ENCODE data around the gene RGS3.
"Not testable (repeated sequence)": the region's sequence is repeated elsewhere in the genome, so short reads cannot be mapped to it uniquely, and the experiment has no call there.

The RGS3 gene

DNA sequence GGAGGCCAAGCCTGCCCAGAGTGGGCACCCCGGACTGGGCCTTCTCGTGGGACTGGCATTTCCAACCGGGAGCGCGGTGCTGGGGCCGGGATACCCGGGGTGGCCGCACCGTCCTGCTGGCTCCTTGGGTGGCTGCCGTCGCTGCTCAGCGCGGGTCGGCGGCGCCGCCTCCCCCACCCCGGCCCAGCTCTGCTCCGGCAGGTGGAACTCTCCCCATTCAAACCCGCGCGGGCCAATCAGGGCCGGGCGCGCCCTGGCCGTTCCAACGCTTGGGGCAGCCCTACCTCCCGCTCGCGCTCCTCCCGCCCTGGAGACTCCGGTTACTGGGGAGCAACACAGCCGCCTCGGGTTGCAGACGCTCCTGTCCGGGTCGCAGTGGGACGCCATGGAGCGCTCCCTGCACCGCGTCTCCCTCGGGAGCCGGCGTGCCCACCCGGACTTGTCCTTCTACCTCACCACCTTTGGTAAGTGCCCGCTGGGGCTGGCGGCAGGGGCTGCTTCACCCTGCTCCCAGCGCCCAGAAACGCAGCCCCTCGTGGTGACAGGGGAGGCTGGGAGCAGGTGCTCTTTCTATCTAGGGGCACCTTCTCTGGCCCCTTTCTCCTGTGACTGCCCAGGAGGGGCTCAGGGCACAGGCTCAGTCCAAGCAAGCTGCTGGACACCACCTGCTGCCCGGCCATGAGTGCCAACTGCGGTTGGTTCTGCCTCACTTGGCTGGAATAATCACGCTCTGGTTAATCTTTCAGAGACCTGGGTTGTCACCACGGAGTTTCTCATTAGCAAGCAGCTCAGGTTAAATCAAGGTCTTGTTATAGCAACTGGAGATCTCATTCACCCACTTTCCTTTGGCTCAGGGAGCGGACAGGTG lies at the start of gene RGS3:
TSS of gene RGS3 (plus strand) at position 310 of the 868 bp plus-strand sequence. CDS start at position 386, 76 bp downstream.
- no peak for DNase-seq (ENCODE audit: low spot score)

DNA sequence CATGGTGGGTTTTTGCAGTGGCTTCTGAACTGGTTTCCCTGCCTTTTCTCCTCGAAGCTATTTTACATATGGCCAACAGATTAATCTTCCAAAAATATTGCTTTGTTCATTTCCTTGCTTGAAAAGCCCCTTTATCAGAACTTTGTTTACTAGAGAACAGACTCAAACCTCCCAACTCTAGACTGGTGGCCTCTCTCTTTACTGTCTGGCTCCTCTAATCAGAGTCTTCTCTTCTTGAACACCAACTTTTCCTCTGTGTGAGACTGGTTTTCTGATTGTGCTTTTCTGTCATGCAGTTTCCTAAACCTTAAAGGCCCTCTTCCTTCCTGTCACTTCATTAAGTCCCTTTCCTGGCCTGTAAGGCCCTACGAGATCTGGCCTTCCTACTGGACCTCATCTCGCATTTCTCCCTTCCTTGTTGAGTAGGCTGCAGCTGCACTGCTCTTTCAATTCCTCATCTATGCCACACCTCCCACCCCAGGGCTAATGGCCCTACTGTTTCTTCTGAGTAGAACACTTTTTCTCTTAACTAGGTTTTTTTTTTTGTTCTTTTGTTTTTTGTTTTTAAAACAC lies 47.3 kb upstream of the RGS3 start:
- no peak for DNase-seq (ENCODE audit: low spot score)

DNA sequence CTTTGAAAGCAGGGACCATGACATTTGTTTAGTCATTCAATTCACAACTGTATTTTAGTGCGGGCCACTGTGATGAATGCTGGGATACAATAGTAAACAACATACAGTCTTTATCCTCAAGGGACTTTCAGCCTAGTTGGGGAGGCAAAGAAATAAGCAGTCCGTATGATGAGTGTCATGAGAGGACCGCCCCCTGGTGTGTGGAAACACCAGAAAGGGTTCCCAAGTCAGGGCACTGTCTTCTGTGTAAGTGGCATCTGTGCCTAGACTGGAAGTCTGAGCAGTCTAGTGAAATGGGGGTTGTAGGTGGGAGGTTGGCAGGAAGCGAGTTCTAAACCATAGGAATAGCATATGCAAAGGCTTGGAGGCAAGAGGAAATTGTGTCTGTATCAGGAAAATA lies 46.2 kb upstream of the RGS3 start:
- peak; percentile 56 for DNase-seq (ENCODE audit: low spot score)

DNA sequence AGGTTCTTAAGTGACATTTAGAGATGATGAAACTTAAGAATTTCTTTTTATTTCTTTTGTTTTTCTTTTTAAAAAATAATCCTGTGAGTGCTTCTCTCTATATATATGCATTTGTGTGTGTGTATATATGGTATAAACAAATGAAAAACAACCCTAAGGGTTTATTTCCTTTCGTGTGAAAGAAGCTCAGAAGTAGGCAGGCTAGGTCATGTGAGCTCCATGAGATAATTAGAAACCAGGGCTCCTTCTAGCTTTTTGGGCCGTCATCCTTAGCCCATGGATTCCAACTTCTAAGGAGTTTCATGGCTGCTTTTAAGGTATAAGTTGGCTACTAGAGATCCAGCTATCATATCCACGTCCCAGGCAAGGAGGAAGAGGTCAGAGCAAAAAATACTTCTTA lies 41.8 kb upstream of the RGS3 start:
- no peak for DNase-seq (ENCODE audit: low spot score)

DNA sequence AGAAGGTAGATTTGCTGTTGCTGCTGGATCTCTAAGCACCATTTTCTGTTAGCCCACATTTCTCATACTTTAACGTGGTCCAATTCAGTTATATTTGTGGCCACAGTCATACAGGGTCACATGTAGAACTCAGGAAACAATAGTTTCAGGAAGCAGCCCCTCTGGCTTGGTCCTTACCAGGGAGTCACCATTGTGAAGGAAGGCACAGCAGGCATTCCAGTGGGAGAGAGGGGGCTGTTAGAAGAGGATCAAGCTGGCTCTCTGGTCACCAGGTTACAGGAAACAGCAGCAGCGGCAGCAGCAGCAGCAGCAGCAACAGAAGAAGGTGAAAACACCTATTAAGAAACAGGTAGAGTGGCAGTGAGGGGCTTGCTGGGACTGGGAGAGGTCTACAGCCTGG lies 38.5 kb upstream of the RGS3 start:
- no peak for DNase-seq (ENCODE audit: low spot score)

DNA sequence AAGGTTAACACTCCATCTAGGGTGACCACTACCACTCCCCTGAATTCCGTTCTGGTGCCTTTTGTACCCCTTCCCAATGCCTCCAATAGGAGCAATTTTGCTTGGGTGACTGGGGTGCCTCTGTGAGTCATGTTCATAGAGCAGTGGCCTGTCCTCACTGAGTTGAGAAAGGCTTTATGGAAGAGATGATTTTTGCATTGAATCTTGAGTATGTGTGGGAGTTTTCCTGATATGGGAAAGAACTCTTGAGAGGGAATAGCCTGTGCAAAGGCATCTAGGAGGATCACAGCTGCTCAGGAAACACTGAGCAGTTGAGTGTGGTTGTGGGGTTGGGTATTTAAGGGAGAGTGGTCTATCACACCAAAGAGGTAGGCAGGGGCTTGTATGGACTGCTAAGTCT lies 36.8 kb upstream of the RGS3 start:
- no peak for DNase-seq (ENCODE audit: low spot score)

DNA sequence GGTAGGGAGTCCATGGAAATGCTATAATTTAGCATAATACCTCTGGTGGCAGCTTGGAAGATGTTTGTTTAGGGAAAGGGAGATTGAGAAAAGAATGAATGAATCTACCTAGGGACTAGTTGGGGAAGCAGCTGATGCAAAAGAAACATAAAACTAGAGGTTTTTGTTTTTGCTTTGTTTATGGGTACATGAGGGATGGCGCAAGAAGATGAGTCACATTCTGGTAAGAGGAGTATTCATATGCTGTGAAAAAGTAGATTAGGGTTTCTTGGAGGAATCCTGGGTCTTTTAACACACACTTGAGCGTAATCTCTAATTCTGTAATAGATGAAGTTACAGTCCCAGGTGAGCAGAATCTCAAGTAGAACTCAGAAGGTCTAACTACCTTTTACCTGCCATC lies 35.9 kb upstream of the RGS3 start:
- DNase-seq (ENCODE audit: low spot score) = no peak

DNA sequence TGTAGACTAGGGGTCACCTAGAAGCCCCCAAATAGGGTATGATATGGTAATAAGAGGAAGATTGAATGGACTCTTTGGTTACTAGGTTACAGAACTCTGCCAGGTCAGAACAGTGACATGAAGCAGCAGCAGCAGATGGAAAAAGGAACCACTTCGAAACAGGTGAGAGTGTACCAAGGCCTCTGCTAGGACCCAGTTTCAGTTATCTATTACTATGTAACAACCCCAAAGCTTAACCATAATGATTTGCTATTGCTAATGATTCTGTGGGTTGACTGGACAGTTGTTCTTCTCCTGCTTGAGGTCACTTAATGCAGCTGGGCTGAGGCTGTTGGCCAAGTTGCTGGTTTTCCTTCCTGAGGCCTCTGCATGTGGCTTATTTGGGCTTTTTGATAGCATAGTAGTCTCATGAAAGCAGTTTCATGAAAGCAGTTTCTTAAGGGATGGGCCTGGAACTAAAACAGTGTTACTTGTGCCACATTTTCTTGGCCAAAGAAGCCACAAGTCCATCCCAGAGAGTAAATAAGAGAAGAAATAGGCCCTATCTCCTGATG lies 35.4 kb upstream of the RGS3 start:
- DNase-seq (ENCODE audit: low spot score) = no peak

DNA sequence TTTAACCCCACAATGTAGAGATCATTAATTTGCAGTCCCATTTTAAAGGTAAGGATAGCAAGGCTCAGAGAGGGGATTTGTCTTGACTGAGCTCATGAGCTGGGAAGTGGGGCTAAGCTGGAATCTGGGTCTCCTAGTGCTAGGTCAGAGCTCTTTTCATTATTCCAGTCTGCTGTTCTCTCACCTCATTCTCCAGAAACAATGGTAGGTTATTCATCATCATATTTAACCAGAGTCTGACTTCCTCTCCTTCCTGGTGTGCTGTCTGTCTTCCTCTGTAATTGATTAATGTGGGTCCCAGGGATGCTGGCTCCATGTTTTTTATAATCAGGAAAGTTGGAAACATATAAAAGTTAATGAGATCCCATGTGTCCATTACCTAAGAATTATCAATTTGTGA lies 32.3 kb upstream of the RGS3 start:
- no peak for DNase-seq (ENCODE audit: low spot score)

DNA sequence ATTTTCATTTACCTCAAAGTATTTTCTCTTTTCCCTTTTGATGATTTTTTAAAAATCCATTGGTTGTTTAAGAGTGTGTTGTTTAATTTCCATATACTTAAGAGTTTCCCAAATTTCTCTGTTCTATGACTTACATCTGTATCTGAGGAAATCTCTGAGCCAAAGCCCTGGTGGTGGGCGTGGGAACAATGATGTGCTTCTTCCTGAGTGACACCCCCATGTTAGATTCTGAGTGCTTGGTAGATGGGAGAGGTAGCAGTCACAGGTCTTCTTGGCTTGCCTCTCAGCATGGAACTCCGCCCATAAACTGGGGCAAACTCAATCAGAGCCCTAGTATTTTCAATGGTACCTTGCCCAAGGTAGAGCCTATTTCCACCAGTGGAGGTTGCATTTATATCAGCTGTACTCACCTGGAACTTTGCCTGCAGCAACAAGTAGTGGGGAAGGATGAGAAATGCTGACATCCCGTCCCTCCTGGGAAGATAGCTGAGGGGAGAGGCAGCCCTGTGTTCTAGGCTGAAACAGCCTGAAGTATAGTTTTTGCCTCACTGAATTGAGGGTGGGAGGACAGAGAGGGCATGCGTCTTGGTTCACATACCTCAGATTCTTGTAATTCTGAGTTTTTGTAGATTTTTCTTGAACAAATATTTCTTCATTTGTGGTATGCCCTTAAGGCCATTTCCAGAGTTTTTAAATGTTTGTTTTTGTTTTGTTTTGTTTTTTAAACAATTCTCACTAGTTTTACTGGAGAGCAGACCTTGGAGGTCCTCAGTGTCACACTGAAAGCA lies 26.6 kb upstream of the RGS3 start:
- no peak for DNase-seq (ENCODE audit: low spot score)

DNA sequence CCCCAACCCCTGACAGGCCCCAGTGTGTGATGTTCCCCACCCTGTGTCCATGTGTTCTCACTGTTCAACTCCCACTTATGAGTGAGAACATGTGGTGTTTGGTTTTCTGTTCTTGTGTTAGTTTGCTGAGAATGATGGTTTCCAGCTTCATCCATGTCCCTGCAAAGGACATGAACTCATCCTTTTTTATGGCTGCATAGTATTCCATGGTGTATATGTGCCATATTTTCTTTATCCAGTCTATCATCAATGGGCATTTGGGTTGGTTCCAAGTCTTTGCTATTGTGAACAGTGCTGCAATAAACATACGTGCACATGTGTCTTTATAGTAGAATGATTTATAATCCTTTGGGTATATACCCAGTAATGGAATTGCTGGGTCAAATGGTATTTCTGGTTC lies 25.8 kb upstream of the RGS3 start:
- not testable (repeated sequence) for DNase-seq (ENCODE audit: low spot score)

DNA sequence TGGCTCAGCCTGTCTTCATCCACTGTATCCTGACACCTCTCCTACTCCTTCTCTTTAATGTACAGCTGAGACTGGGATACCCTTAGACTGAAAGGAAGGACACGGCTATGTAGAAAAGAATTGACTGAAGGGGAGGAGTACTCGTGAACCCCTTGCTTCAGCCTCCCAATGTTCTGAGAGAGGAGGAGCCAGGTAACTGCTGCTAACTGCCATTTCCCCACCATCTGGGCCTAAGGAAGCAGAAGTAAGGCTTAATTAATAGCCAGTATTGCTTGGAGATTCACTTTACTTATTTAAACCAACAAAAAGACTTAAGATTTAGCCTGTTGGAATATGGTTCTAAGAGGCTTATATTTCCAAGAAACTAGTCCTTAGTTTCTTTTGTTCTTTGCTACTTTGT lies 18.8 kb upstream of the RGS3 start:
- no peak for DNase-seq (ENCODE audit: low spot score)

DNA sequence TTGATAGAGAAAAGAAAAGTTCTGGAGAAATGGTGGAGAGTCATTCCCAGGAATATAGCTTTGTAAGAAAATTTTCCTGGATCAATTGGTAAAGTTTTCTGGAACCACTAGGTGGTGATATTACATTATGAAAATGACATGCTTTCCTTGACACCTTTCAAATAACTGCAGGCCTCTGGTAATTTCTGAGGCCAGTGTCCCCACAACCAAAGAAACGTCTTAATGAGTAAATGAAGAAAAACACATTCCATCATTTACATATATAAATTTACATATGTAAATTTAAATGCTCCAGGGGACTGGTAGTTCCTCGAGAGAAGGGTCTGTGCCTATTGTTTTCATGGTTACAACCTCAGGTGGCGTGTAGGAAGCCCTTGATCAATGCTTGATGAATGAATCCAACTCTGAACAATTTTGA lies 17.2 kb upstream of the RGS3 start:
- DNase-seq (ENCODE audit: low spot score) = peak; percentile 79

DNA sequence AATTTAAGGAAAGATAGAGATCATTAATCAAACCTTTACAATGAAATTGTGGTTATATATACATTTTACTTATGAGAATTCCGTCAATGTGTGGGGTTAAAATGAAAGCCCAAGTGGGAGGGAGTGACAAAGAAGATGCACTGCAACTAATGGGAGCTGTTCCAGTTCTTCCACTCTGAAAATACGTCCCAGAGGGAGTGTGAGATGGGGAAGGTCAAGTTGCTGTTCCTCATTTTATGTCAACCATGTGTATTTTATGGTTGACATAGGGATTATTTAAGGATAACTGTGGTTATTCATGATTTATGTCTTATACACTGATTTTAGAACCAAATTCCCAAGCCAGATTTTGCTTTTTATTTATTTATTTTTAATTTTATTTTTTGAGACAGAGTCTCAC lies 14.2 kb upstream of the RGS3 start:
- DNase-seq (ENCODE audit: low spot score) = no peak

DNA sequence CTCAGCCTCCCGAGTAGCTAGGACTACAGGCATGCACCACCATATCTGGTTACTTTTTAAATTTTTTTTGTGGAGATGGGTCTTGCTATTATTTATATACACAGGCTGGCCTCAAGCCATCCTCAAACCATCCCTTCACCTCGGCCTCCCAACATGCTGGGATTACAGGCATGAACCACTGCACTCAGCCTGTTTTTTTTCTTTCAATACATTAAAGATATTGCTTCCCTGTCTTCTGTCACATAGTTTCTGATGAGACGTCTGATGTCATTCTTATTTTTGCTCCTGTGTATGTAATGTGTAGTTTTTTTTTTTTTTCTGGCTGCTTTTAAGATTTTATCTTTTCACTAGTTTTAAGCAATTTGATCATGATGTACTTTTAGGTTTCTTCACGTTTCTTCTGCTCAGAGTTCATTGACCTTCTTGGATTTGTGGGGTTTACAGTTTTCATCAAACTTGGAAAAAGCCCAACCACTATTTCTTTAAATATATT lies 11.4 kb upstream of the RGS3 start:
- DNase-seq (ENCODE audit: low spot score) = no peak

DNA sequence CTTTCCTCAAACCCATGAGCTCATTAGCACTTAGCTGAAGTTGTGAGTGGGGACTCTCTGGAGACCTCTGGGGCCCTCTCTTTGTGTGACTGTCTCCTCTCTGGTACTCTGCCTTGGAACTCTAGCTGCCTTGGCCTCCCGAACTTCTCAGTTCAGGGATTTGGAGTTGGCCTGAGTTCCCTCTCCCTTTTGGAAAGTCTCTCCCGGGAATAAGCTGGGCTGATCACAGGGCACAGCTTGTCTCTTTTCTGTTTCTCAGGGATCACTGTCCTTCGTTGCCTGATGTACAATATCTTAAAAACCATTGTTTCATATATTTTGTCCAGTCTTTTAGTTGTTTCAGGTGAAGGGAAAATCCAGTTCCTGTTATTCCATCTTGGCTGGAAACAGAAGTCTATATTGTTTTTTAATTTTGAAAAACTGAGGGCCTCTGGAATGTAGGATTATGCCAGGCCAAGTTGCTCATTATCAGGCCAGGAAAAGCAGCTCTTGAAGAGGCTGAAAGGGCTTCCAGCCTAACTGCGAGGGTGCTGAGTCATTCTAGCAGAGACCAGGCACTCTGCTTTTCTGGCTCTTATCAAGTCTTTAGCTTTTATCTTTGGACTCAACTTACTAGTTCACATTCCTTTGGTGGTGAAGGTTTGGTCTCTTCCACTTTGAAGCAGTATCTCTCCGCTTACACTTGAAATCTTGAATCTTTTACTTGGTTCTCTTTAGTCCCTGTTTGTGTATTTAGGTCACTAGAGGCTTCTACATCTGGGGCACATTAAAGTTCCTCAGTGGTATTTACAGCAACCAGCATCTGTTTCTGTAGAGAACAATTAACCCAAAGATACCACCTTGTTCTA lies 8.4 kb upstream of the RGS3 start:
- DNase-seq (ENCODE audit: low spot score) = peak; percentile 91

DNA sequence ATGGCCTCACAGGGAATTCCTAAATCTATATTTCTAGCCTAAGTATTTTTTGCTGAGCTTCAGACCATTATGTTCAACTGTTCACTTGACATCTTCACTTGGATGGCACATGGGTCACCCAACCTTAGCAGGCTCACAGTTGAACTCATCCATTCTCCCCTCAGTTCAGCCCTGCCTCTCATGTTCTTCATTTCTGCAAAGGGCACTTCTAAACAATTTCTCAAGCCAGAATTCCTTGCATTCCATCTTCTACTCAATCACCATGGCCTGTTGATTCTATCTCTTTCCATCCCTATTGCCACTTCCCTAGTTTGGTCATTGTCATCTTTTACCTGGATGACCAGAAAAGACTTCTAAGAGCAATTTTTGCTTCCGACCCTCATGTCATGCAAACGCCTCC lies 7.3 kb upstream of the RGS3 start:
- no peak for DNase-seq (ENCODE audit: low spot score)

DNA sequence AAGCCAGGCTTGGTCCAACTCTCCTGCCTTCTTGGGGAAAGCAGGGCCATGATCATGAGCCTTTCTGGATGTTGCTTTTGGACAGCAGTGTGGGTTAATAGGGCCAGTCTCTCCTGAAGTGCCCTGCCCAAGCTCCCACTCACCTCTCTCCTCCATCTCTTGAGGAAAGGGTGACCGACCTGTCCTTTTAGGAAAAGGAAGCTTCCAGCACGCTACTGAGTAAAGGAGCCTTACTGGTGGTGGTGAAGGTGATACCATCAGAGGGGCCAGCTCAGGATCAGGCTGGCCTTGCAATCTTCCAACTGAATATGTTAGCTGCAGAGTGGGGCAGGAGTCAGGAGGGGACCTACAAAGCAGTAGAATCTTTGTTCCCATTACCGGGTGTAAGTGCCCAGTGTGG lies 2.2 kb upstream of the RGS3 start:
- DNase-seq (ENCODE audit: low spot score) = no peak

DNA sequence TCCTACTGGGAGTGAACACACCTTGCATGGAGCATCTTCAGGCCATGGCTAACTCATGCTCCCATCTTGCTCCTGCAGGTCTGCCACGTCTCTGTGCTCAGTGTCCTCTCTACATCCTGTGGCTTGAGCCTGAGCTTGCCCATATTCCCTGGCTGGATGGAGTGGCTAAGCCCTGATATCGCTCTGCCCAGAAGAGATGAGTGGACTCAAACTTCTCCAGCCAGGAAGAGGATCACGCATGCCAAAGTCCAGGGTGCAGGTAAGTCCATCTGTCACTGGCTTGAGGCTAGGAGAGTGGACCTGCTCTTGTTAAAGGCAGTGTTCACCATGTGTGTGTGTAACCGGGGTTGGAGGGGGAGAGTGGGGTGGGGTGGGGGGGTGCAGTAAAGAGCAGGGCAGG lies 1.6 kb upstream of the RGS3 start:
- DNase-seq (ENCODE audit: low spot score) = no peak

DNA sequence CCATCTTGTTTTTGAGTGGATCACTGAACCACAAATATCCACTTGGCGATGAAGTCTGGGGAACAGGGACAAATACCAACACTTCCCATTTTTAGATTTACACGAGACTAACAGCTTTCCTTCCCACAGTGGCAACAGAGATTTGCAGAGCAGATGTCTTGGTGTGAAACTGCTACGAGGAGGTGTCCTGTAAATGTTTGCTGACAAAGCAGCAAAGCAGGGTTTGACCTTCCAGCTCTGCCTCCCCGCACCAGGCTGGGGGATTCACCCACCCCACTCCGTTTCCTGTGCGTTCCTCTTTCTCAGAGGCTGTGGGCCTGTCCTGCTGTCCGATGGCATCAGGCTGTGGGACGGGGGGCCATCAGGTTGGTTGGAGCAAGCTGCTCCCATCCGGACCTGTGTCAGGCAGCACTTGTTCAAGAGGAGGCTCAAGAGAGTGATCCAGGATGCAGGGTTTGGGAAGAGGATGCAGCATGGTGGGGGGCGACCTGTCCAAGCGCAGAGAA lies 693 bp upstream of the RGS3 start:
- no peak for DNase-seq (ENCODE audit: low spot score)

DNA sequence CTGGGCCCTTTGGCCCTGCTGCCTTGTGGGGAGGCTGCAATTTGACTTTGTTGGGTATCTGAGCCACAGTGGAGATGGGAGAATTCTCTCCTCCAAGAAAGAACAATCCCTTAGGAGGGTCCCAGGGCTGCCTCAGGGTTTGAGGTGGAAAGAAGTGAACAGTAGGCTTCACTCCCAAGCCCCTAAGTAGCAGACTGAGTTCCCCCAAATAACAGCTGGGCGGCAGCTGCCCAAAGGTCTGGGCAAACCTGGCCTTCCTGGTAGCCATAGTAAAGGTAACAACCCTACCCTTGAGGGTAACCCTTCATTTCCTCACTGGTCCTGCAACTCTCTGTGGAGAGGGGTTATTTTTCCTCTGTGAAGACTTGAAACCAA lies 746 bp downstream of the RGS3 start:
- DNase-seq (ENCODE audit: low spot score) = no peak
